ENCODE measurements around the gene MTCL1.

Gene MTCL1

DNA sequence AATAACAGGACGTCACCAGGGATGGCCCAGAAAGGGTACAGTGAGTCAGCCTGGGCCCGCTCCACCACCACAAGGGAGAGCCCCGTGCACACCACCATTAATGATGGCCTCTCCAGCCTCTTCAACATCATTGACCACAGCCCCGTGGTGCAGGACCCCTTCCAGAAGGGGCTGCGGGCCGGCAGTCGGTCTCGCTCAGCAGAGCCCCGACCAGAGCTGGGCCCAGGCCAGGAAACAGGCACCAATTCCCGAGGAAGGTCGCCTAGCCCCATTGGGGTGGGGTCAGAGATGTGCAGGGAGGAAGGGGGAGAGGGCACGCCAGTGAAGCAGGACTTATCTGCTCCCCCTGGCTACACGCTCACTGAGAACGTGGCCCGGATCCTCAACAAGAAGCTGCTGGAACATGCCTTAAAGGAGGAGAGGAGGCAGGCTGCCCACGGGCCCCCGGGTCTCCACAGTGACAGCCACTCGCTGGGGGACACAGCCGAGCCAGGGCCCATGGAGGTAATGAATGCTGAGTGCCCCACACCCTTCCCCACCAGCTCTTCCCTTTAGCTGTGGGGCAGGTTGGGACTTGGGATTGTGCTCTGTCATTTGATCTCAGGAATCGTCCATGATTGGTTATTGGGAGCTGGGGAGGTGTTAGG is 120.5 kb downstream of the MTCL1 start:
- no peak overlapping the region for H3K4ac ChIP-seq (ENCODE audit: low read length)
- no peak overlapping the region for H2BK15ac ChIP-seq (ENCODE audit: low read length)
- DNase-seq (ENCODE audit: low spot score): no peak
- H3K36me3 ChIP-seq (replicated peaks in 1 of 2; ENCODE audit: control insufficient read depth in 2 of 2, insufficient read depth in 2 of 2, low read length in 2 of 2): peaks cover 2 to 58% of the 10 kb centered on the region in 2 donors
- peaks cover 0 to 6% of the 10 kb centered on the region in 2 donors for H3K4me1 ChIP-seq (ENCODE audit: control insufficient read depth in 2 of 2, insufficient read depth in 1 of 2, low read depth in 1 of 2, low read length in 2 of 2)
- H4K8ac ChIP-seq (ENCODE audit: low read depth, low read length): no peak overlapping the region
- H3K9ac ChIP-seq (ENCODE audit: low read depth, low read length, poor library complexity): no peak overlapping the region
- no peak overlapping the region for H3K18ac ChIP-seq (ENCODE audit: low read length)
- no peak overlapping the region for H3K4me3 ChIP-seq (ENCODE audit: low read length in 2 of 2)
- H2BK12ac ChIP-seq (ENCODE audit: low read length): no peak overlapping the region
- no peak overlapping the region for H3K14ac ChIP-seq (ENCODE audit: low read length)
- H3K79me1 ChIP-seq (ENCODE audit: low read depth, low read length): no peaks in the 10 kb centered on the region
- peaks cover 0 to 14% of the 10 kb centered on the region in 2 donors for H3K9me3 ChIP-seq (replicated peaks in 1 of 2; ENCODE audit: control insufficient read depth in 2 of 2, insufficient read depth in 1 of 2, low read depth in 1 of 2, low read length in 2 of 2)
- H3K4me2 ChIP-seq (ENCODE audit: insufficient read depth, low read length, poor library complexity, severe bottlenecking): no peak overlapping the region
- no peak overlapping the region for H2AFZ ChIP-seq (ENCODE audit: low read length)
- H2AK5ac ChIP-seq (ENCODE audit: low read depth, low read length): no peak overlapping the region
- no peak overlapping the region for H4K91ac ChIP-seq (ENCODE audit: low read depth, low read length, poor library complexity)
- H3K23ac ChIP-seq (ENCODE audit: low read depth, low read length, poor library complexity): no peak overlapping the region
- no peaks in the 10 kb centered on the region for H3K27me3 ChIP-seq (ENCODE audit: control insufficient read depth in 3 of 3, insufficient read depth in 3 of 3, low read depth in 1 of 3, low read length in 3 of 3)
- H2BK5ac ChIP-seq (ENCODE audit: low read length): peak overlapping the region; percentile 33
- no peak overlapping the region for H2BK120ac ChIP-seq (ENCODE audit: low read depth, low read length)
- H3K27ac ChIP-seq (replicated peaks; ENCODE audit: low read length): no peak overlapping the region
- WGBS, 2 donors (ENCODE audit: extremely low coverage in 2 of 2, insufficient read length in 2 of 2, insufficient replicate concordance in 1 of 2): no CpG with 5 or more reads among the region's 20 CpGs

DNA sequence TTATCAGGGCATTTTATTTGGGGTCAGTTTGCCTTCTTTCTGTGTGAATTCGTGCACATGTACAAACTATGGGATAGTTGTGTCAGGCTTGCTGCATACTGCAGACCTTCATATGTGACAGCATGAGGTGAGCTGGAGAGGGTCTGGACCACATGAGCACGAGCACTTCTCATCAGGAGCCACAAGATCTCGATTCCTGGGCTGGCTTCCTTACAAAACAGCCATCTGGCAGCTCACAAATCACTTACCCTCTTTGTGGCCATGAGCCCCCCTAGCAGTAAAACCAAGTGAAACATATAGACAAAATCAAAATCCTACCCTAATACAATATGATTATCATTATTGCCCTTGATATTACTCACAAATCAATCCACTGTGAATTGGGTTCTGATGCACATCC is 121.2 kb downstream of the MTCL1 start:
- Histone ChIP-seq H2BK12ac (ENCODE audit: low read length) (no peak overlapping the region), H3K14ac (ENCODE audit: low read length) (no peak overlapping the region), H3K4me2 (ENCODE audit: insufficient read depth, low read length, poor library complexity, severe bottlenecking) (no peak overlapping the region), H2AFZ (ENCODE audit: low read length) (no peak overlapping the region), H3K9ac (ENCODE audit: low read depth, low read length, poor library complexity) (no peak overlapping the region), H4K8ac (ENCODE audit: low read depth, low read length) (no peak overlapping the region), H3K23ac (ENCODE audit: low read depth, low read length, poor library complexity) (no peak overlapping the region), H2BK5ac (ENCODE audit: low read length) (no peak overlapping the region), H2BK15ac (ENCODE audit: low read length) (no peak overlapping the region), H3K18ac (ENCODE audit: low read length) (no peak overlapping the region), H3K36me3 (replicated peaks in 1 of 2; ENCODE audit: control insufficient read depth in 2 of 2, insufficient read depth in 2 of 2, low read length in 2 of 2) (peaks cover 2 to 52% of the 10 kb centered on the region in 2 donors), H3K4me3 (ENCODE audit: low read length in 2 of 2) (no peak overlapping the region), H3K9me3 (replicated peaks in 1 of 2; ENCODE audit: control insufficient read depth in 2 of 2, insufficient read depth in 1 of 2, low read depth in 1 of 2, low read length in 2 of 2) (peaks cover 0 to 15% of the 10 kb centered on the region in 2 donors), H3K27me3 (ENCODE audit: control insufficient read depth in 3 of 3, insufficient read depth in 3 of 3, low read depth in 1 of 3, low read length in 3 of 3) (no peaks in the 10 kb centered on the region), H3K4me1 (ENCODE audit: control insufficient read depth in 2 of 2, insufficient read depth in 1 of 2, low read depth in 1 of 2, low read length in 2 of 2) (peaks cover 0 to 6% of the 10 kb centered on the region in 2 donors), H2BK120ac (ENCODE audit: low read depth, low read length) (no peak overlapping the region), H4K91ac (ENCODE audit: low read depth, low read length, poor library complexity) (no peak overlapping the region), H3K27ac (replicated peaks; ENCODE audit: low read length) (no peak overlapping the region), H3K4ac (ENCODE audit: low read length) (no peak overlapping the region), H3K79me1 (ENCODE audit: low read depth, low read length) (no peaks in the 10 kb centered on the region), H2AK5ac (ENCODE audit: low read depth, low read length) (no peak overlapping the region)
- no peak for DNase-seq (ENCODE audit: low spot score)
- no CpG with 5 or more reads among the region's 3 CpGs for WGBS, 2 donors (ENCODE audit: extremely low coverage in 2 of 2, insufficient read length in 2 of 2, insufficient replicate concordance in 1 of 2)

DNA sequence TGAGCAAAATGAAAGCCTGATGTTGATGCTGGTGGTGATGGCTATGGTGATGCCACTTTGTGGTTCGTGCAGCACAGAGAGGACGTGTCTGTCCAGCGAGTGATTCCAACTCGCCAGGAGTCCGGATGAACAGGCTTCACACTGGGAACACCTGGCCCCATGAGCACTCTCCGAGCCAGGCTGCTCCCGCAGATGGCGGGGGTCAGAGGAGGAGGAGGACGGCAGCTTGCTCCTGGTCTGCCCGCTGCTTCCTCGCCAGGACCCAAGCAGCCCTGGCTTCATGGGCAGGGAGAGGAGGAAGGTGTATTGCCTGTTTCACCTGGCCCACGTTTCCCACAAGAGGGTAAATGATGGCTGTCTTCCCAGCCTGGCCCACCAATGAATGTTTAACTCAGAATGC is 121.6 kb downstream of the MTCL1 start:
- H3K4ac ChIP-seq (ENCODE audit: low read length): no peak overlapping the region
- H3K4me3 ChIP-seq (ENCODE audit: low read length in 2 of 2): no peak overlapping the region
- H3K36me3 ChIP-seq (replicated peaks in 1 of 2; ENCODE audit: control insufficient read depth in 2 of 2, insufficient read depth in 2 of 2, low read length in 2 of 2): peaks cover 2 to 48% of the 10 kb centered on the region in 2 donors
- H2AK5ac ChIP-seq (ENCODE audit: low read depth, low read length): no peak overlapping the region
- no peak overlapping the region for H4K91ac ChIP-seq (ENCODE audit: low read depth, low read length, poor library complexity)
- H2BK15ac ChIP-seq (ENCODE audit: low read length): no peak overlapping the region
- H2BK5ac ChIP-seq (ENCODE audit: low read length): no peak overlapping the region
- H3K4me2 ChIP-seq (ENCODE audit: insufficient read depth, low read length, poor library complexity, severe bottlenecking): no peak overlapping the region
- peaks cover 0 to 15% of the 10 kb centered on the region in 2 donors for H3K9me3 ChIP-seq (replicated peaks in 1 of 2; ENCODE audit: control insufficient read depth in 2 of 2, insufficient read depth in 1 of 2, low read depth in 1 of 2, low read length in 2 of 2)
- peaks cover 0 to 6% of the 10 kb centered on the region in 2 donors for H3K4me1 ChIP-seq (ENCODE audit: control insufficient read depth in 2 of 2, insufficient read depth in 1 of 2, low read depth in 1 of 2, low read length in 2 of 2)
- H3K9ac ChIP-seq (ENCODE audit: low read depth, low read length, poor library complexity): no peak overlapping the region
- no peak overlapping the region for H2BK12ac ChIP-seq (ENCODE audit: low read length)
- H3K18ac ChIP-seq (ENCODE audit: low read length): no peak overlapping the region
- H2BK120ac ChIP-seq (ENCODE audit: low read depth, low read length): no peak overlapping the region
- no peak overlapping the region for H4K8ac ChIP-seq (ENCODE audit: low read depth, low read length)
- no peak overlapping the region for H3K27ac ChIP-seq (replicated peaks; ENCODE audit: low read length)
- no peak overlapping the region for H3K14ac ChIP-seq (ENCODE audit: low read length)
- H3K23ac ChIP-seq (ENCODE audit: low read depth, low read length, poor library complexity): no peak overlapping the region
- H3K27me3 ChIP-seq (ENCODE audit: control insufficient read depth in 3 of 3, insufficient read depth in 3 of 3, low read depth in 1 of 3, low read length in 3 of 3): no peaks in the 10 kb centered on the region
- WGBS, 2 donors (ENCODE audit: extremely low coverage in 2 of 2, insufficient read length in 2 of 2, insufficient replicate concordance in 1 of 2): no CpG with 5 or more reads among the region's 12 CpGs
- no peaks in the 10 kb centered on the region for H3K79me1 ChIP-seq (ENCODE audit: low read depth, low read length)
- H2AFZ ChIP-seq (ENCODE audit: low read length): no peak overlapping the region
- no peak for DNase-seq (ENCODE audit: low spot score)

DNA sequence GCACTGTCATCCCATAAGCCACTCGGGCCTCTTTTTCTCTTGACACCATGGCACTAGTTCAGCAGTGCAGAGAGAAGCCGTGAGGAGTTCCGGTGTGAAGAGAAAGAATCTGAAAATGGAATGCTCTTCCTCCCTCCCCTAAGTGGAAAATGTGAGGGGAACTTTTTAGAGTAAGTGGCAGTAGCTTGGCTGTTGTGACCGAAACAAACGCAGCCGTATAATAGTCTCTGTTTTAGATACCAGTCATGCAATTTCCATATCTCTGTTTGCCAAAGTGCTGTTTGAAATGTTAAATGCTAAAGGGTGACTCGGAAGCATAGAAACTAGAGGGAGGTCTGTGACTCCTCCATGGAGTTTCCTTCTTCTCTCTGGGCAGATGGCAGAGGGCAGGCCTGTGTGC is 122.9 kb downstream of the MTCL1 start:
- Histone ChIP-seq H3K27me3 (ENCODE audit: control insufficient read depth in 3 of 3, insufficient read depth in 3 of 3, low read depth in 1 of 3, low read length in 3 of 3) (no peaks in the 10 kb centered on the region), H3K9ac (ENCODE audit: low read depth, low read length, poor library complexity) (no peak overlapping the region), H3K79me1 (ENCODE audit: low read depth, low read length) (no peaks in the 10 kb centered on the region), H2BK15ac (ENCODE audit: low read length) (no peak overlapping the region), H3K18ac (ENCODE audit: low read length) (no peak overlapping the region), H2BK12ac (ENCODE audit: low read length) (no peak overlapping the region), H4K91ac (ENCODE audit: low read depth, low read length, poor library complexity) (no peak overlapping the region), H2AFZ (ENCODE audit: low read length) (no peak overlapping the region), H3K4me3 (ENCODE audit: low read length in 2 of 2) (no peak overlapping the region), H3K4ac (ENCODE audit: low read length) (no peak overlapping the region), H2BK120ac (ENCODE audit: low read depth, low read length) (no peak overlapping the region), H2AK5ac (ENCODE audit: low read depth, low read length) (no peak overlapping the region), H4K8ac (ENCODE audit: low read depth, low read length) (no peak overlapping the region), H3K23ac (ENCODE audit: low read depth, low read length, poor library complexity) (no peak overlapping the region), H3K9me3 (replicated peaks in 1 of 2; ENCODE audit: control insufficient read depth in 2 of 2, insufficient read depth in 1 of 2, low read depth in 1 of 2, low read length in 2 of 2) (peaks cover 0 to 15% of the 10 kb centered on the region in 2 donors), H3K4me1 (ENCODE audit: control insufficient read depth in 2 of 2, insufficient read depth in 1 of 2, low read depth in 1 of 2, low read length in 2 of 2) (peaks cover 0 to 6% of the 10 kb centered on the region in 2 donors), H3K14ac (ENCODE audit: low read length) (no peak overlapping the region), H3K27ac (replicated peaks; ENCODE audit: low read length) (no peak overlapping the region), H3K4me2 (ENCODE audit: insufficient read depth, low read length, poor library complexity, severe bottlenecking) (no peak overlapping the region), H2BK5ac (ENCODE audit: low read length) (no peak overlapping the region), H3K36me3 (replicated peaks in 1 of 2; ENCODE audit: control insufficient read depth in 2 of 2, insufficient read depth in 2 of 2, low read length in 2 of 2) (peaks cover 2 to 38% of the 10 kb centered on the region in 2 donors)
- DNase-seq (ENCODE audit: low spot score): no peak
- no CpG with 5 or more reads among the region's 7 CpGs for WGBS, 2 donors (ENCODE audit: extremely low coverage in 2 of 2, insufficient read length in 2 of 2, insufficient replicate concordance in 1 of 2)

Measured in neuronal stem cell (in vitro differentiated cells).